CD4-positive, alpha-beta T cell (primary cell): ENCODE measurements around the gene PLLP. TPM values are rescaled to one million over a fixed set of nuclear protein-coding genes. Genes with fewer than 3 reads are reported as not detected.
A peak's percentile ranks its signal among the peaks of the same experiment; 100 is the strongest.

Experiments
- ATAC-seq: fragments of 200-7000 bp; cut with Tn5 transposase; one replicate; pipeline ENCODE4 v1.10.0; 2022; ENCODE audit warnings: mild to moderate bottlenecking; ENCODE audit not compliant: poor library complexity
- CTCF ChIA-PET: fragments of 350-600 bp; sonication (Branson Sonifier 250); formaldehyde crosslinking; loops from one replicate; lab custom pipeline; 2021; ENCODE audit warnings: antibody characterized with exemption, inconsistent platforms; lab: Charles Lee
- POLR2A ChIA-PET: fragments of 350-600 bp; sonication (Branson Sonifier 250); formaldehyde crosslinking; loops from one replicate; lab custom pipeline; 2021; ENCODE audit warnings: antibody characterized with exemption, inconsistent platforms; lab: Charles Lee
- DNase-seq, 14 experiments: peaks; one replicate each; pipeline ENCODE4 v3.0.0-alpha.2; 2013 to 2020; ENCODE audit warnings: mixed read lengths in 2 of 14
- H3K27ac ChIP-seq, 2 donors: one replicate each; pipeline versions ENCODE4 v1.5.1 to v1.7.0; 2013; ENCODE audit warnings: low read length in 2 of 2, low read depth in 1 of 2, mild to moderate bottlenecking in 1 of 2
- H3K27me3 ChIP-seq, 2 experiments: 1 replicate in 1 of 2; 2 replicates in 1 of 2; pipeline versions ENCODE4 v1.6.1 to v1.7.0; 2013; ENCODE audit warnings: low read length in 2 of 2, control low read depth in 1 of 2, mild to moderate bottlenecking in 1 of 2, moderate library complexity in 1 of 2; ENCODE audit not compliant: insufficient read depth in 2 of 2, control insufficient read depth in 1 of 2
- H3K36me3 ChIP-seq: one replicate; pipeline ENCODE4 v1.6.1; 2013; ENCODE audit warnings: low read length, control low read depth; ENCODE audit not compliant: insufficient read depth
- H3K4me1 ChIP-seq: one replicate; pipeline ENCODE4 v1.6.1; 2013; ENCODE audit warnings: low read length, control low read depth; ENCODE audit not compliant: insufficient read depth
- H3K4me3 ChIP-seq: one replicate; pipeline ENCODE4 v1.5.1; 2013; ENCODE audit warnings: mild to moderate bottlenecking, low read length, moderate library complexity
- H3K9me3 ChIP-seq, 2 experiments: 1 replicate in 1 of 2; 2 replicates in 1 of 2; pipeline versions ENCODE4 v1.6.1 to v1.7.0; 2013; ENCODE audit warnings: low read length in 2 of 2, mild to moderate bottlenecking in 2 of 2, control low read depth in 1 of 2, moderate library complexity in 1 of 2; ENCODE audit not compliant: control insufficient read depth in 1 of 2, insufficient read depth in 1 of 2
- H3K27ac Mint-ChIP-seq: one replicate; pipeline ENCODE4 v1.8.0; 2020; ENCODE audit warnings: mixed read lengths
- H3K27me3 Mint-ChIP-seq: one replicate; pipeline ENCODE4 v1.8.0; 2021; ENCODE audit warnings: mixed read lengths
- H3K36me3 Mint-ChIP-seq: one replicate; pipeline ENCODE4 v1.8.0; 2021; ENCODE audit warnings: low read depth, mixed read lengths
- H3K4me1 Mint-ChIP-seq: one replicate; pipeline ENCODE4 v1.8.0; 2021; ENCODE audit warnings: low read depth, mixed read lengths
- H3K4me3 Mint-ChIP-seq: one replicate; pipeline ENCODE4 v1.8.0; 2020; ENCODE audit warnings: mild to moderate bottlenecking, mixed read lengths
- H3K9me3 Mint-ChIP-seq: one replicate; pipeline ENCODE4 v1.8.0; 2020; ENCODE audit warnings: mixed read lengths
- CTCF ChIP-seq: fragments of 200-600 bp; IDR thresholded peaks from one replicate; pipeline ENCODE4 v1.8.0; 2022; ENCODE audit warnings: antibody characterized with exemption, mild to moderate bottlenecking
- intact Hi-C, 2 experiments: fragments of 100-400 bp; cut with DNase I in 1 of 2; cut with micrococcal nuclease in 1 of 2; formaldehyde crosslinking; loops; one replicate each; pipeline versions ENCODE4 v1.15.1 to v1.9.0; 2023 to 2025; cut with DNase I, micrococcal nuclease
- total RNA-seq, 174 experiments: library from RNA in 2 of 174; stranded (reverse) in 2 of 174; gene quantifications; one replicate each; pipeline ENCODE4 v1.2.3 and lab custom pipeline; 2021 to 2026

The PLLP gene
- total RNA-seq, 2 experiments from 2014 or later, result 1.8 to 2.5 TPM

GRCh38 chr16:57285379-57285778 lies 907 bp upstream of the PLLP start:
- no peaks in the 10 kb centered on the region for H3K9me3 Mint-ChIP-seq
- Histone ChIP-seq H3K27ac (no peak overlapping the region), H3K36me3 (no peaks in the 10 kb centered on the region), H3K27me3 (peaks cover 4 to 5% of the 10 kb centered on the region in 2 experiments), H3K4me3 (no peak overlapping the region), H3K4me1 (peaks cover 27% of the 10 kb centered on the region), H3K9me3 (peaks cover 0 to 5% of the 10 kb centered on the region in 2 experiments)
- peaks cover 4% of the 10 kb centered on the region for H3K27me3 Mint-ChIP-seq
- H3K36me3 Mint-ChIP-seq, result no peaks in the 10 kb centered on the region
- peaks cover 31% of the 10 kb centered on the region for H3K4me1 Mint-ChIP-seq
- ChIA-PET POLR2A (interaction anchor here (1.1 to 1.6 kb wide), 2 partner anchors 19 to 40 kb away, joined by 4 to 6 read pairs; partner anchors contain the start of gene ARL2BP), CTCF (no interaction called here)
- ATAC-seq (no peak), DNase-seq (no peak)
- intact Hi-C loops, result loop anchor here (1.0 to 2.0 kb wide), 4 partner anchors 14 to 41 kb away; partner anchors contain the start of gene ARL2BP (in 1 of the 2)
- no peak for TF ChIP-seq CTCF
- H3K27ac Mint-ChIP-seq, result no peak overlapping the region
- H3K4me3 Mint-ChIP-seq, result peak overlapping the region; percentile 84

GRCh38 chr16:57284952-57285363 lies 486 bp upstream of the PLLP start:
- DNase-seq (no peak), ATAC-seq (no peak)
- H3K4me1 ChIP-seq, result peaks cover 31% of the 10 kb centered on the region
- H3K9me3 Mint-ChIP-seq, result no peaks in the 10 kb centered on the region
- H3K4me1 Mint-ChIP-seq, result peaks cover 35% of the 10 kb centered on the region
- peak overlapping the region; percentile 64 for H3K4me3 ChIP-seq
- ChIA-PET POLR2A (interaction anchor here (1.1 to 1.6 kb wide), 2 partner anchors 18 to 40 kb away, joined by 4 to 6 read pairs; partner anchors contain the start of gene ARL2BP), CTCF (no interaction called here)
- no peaks in the 10 kb centered on the region for H3K36me3 ChIP-seq
- H3K27ac Mint-ChIP-seq, result no peak overlapping the region
- no peak overlapping the region for H3K27ac ChIP-seq
- intact Hi-C loops, result loop anchor here (1.0 to 5.0 kb wide), 5 partner anchors 14 to 43 kb away; partner anchors contain the start of gene ARL2BP (in 1 of the 2)
- TF ChIP-seq CTCF, result no peak
- peak overlapping the region; percentile 84 for H3K4me3 Mint-ChIP-seq
- peaks cover 0 to 5% of the 10 kb centered on the region in 2 experiments for H3K9me3 ChIP-seq
- H3K27me3 ChIP-seq, result peaks cover 4 to 5% of the 10 kb centered on the region in 2 experiments
- peaks cover 4% of the 10 kb centered on the region for H3K27me3 Mint-ChIP-seq
- H3K36me3 Mint-ChIP-seq, result no peaks in the 10 kb centered on the region

GRCh38 chr16:57283959-57284208 lies 588 bp downstream of the PLLP start:
- intact Hi-C loops, result loop anchor here (2.0 to 5.0 kb wide), 4 partner anchors 17 to 42 kb away; partner anchors contain the start of gene ARL2BP (in 1 of the 2)

More at GRCh38 chr16:57283959-57284208, 588 bp downstream of the PLLP start:
- DNase-seq (no peak), ATAC-seq (peak; percentile 4)
- peaks cover 42% of the 10 kb centered on the region for H3K4me1 ChIP-seq
- H3K27ac ChIP-seq, result no peak overlapping the region
- POLR2A ChIA-PET, result interaction anchor here (1.6 kb wide), 1 partner anchor 38 kb away, joined by 6 read pairs; the partner anchor contains the start of gene ARL2BP
- peaks cover 43% of the 10 kb centered on the region for H3K4me1 Mint-ChIP-seq
- no peak for TF ChIP-seq CTCF
- H3K27me3 Mint-ChIP-seq, result peaks cover 4% of the 10 kb centered on the region
- peaks cover 4 to 5% of the 10 kb centered on the region in 2 experiments for H3K27me3 ChIP-seq
- peaks cover 0 to 5% of the 10 kb centered on the region in 2 experiments for H3K9me3 ChIP-seq
- no peaks in the 10 kb centered on the region for H3K9me3 Mint-ChIP-seq
- peak overlapping the region; percentile 89 for H3K4me3 Mint-ChIP-seq
- H3K36me3 Mint-ChIP-seq, result no peaks in the 10 kb centered on the region
- H3K4me3 ChIP-seq, result peak overlapping the region; percentile 64
- H3K27ac Mint-ChIP-seq, result peak overlapping the region; percentile 49
- CTCF ChIA-PET, result interaction anchor here (1.0 kb wide), 1 partner anchor 16 kb away, joined by 3 read pairs; no protein-coding TSS in a partner anchor
- H3K36me3 ChIP-seq, result no peaks in the 10 kb centered on the region
